HepG2 (cell line): Measurements from ENCODE around the gene AFDN. TPM values are rescaled to one million over a fixed set of nuclear protein-coding genes. Genes with fewer than 3 reads are reported as not detected.

Experiments
- CBFB ChIP-seq: sonication (generic); formaldehyde crosslinking; IDR thresholded peaks from 2 replicates; pipeline ENCODE4 v1.4.0; 2020; ENCODE audit warnings: missing genetic modification reagents
- CBX1 ChIP-seq: IDR thresholded peaks from one replicate; pipeline ENCODE4 v1.6.1; 2016; ENCODE audit warnings: antibody characterized with exemption, low read depth
- HNRNPLL ChIP-seq: fragments of 200-400 bp; formaldehyde crosslinking; IDR thresholded peaks from 2 replicates; pipeline ENCODE4 v1.6.1; 2017; ENCODE audit warnings: mild to moderate bottlenecking, low read depth, low read length; ENCODE audit not compliant: poor library complexity, severe bottlenecking
- NONO ChIP-seq, 2 experiments: fragments of 450-650 bp in 1 of 2; sonication (generic) in 1 of 2; formaldehyde crosslinking in 1 of 2; IDR thresholded peaks in 1 of 2; conservative IDR thresholded peaks in 1 of 2; 2 replicates each; pipeline versions ENCODE4 v1.6.1 to v1.8.0; 2017 to 2022; ENCODE audit warnings: mild to moderate bottlenecking in 1 of 2, missing genetic modification reagents in 1 of 2, moderate library complexity in 1 of 2
- RARA ChIP-seq: IDR thresholded peaks from 2 replicates; pipeline ENCODE4 v1.6.1; 2016; ENCODE audit warnings: missing genetic modification reagents, missing compliant biosample characterization
- SALL1 ChIP-seq: sonication (generic); formaldehyde crosslinking; IDR thresholded peaks from 2 replicates; pipeline ENCODE4 v1.8.0; 2022; ENCODE audit warnings: mild to moderate bottlenecking, missing genetic modification reagents
- SNAI1 ChIP-seq: sonication (generic); formaldehyde crosslinking; IDR thresholded peaks from 2 replicates; pipeline ENCODE4 v1.5.0; 2020; ENCODE audit warnings: mild to moderate bottlenecking, missing genetic modification reagents, borderline replicate concordance
- SRSF9 ChIP-seq: fragments of 200-400 bp; formaldehyde crosslinking; IDR thresholded peaks from 2 replicates; pipeline ENCODE4 v1.6.1; 2018; ENCODE audit warnings: borderline replicate concordance, mild to moderate bottlenecking, low read depth, low read length; ENCODE audit not compliant: insufficient read depth, poor library complexity, severe bottlenecking
- TOE1 ChIP-seq: sonication (generic); formaldehyde crosslinking; IDR thresholded peaks from 2 replicates; pipeline ENCODE4 v1.4.0; 2020; ENCODE audit warnings: mild to moderate bottlenecking, missing genetic modification reagents
- ZBTB2 ChIP-seq: sonication (generic); formaldehyde crosslinking; IDR thresholded peaks from 2 replicates; pipeline ENCODE4 v1.8.0; 2022; ENCODE audit warnings: low read depth, missing genetic modification reagents
- ZBTB49 ChIP-seq: sonication (generic); formaldehyde crosslinking; IDR thresholded peaks from 2 replicates; pipeline ENCODE4 v1.4.0; 2020; ENCODE audit warnings: missing genetic modification reagents, borderline replicate concordance
- ZBTB7A ChIP-seq: sonication (generic); formaldehyde crosslinking; IDR thresholded peaks from 2 replicates; pipeline ENCODE4 v1.8.0; 2022; ENCODE audit warnings: mild to moderate bottlenecking, missing genetic modification reagents
- ZBTB7B ChIP-seq: sonication (generic); formaldehyde crosslinking; IDR thresholded peaks from 2 replicates; pipeline ENCODE4 v1.4.0; 2020; ENCODE audit warnings: missing genetic modification reagents
- ZBTB8A ChIP-seq: sonication (generic); formaldehyde crosslinking; IDR thresholded peaks from 2 replicates; pipeline ENCODE4 v1.4.0; 2020; ENCODE audit warnings: mild to moderate bottlenecking, low read depth, missing genetic modification reagents, borderline replicate concordance
- ZFP36 ChIP-seq: fragments of 150-350 bp; IDR thresholded peaks from 2 replicates; pipeline ENCODE4 v1.6.1; 2018; ENCODE audit warnings: borderline replicate concordance, low read length, low read depth; ENCODE audit not compliant: partially characterized antibody
- ZNF207 ChIP-seq: fragments of 450-650 bp; IDR thresholded peaks from 2 replicates; pipeline ENCODE4 v1.6.1; 2016; ENCODE audit warnings: antibody characterized with exemption, borderline replicate concordance
- ZNF326 ChIP-seq: sonication (generic); formaldehyde crosslinking; IDR thresholded peaks from 2 replicates; pipeline ENCODE4 v1.4.0; 2020; ENCODE audit warnings: missing genetic modification reagents, borderline replicate concordance
- ZNF549 ChIP-seq: sonication (generic); formaldehyde crosslinking; IDR thresholded peaks from 2 replicates; pipeline ENCODE4 v1.5.0; 2020; ENCODE audit warnings: missing genetic modification reagents
- ZNF552 ChIP-seq: sonication (generic); formaldehyde crosslinking; IDR thresholded peaks from 2 replicates; pipeline ENCODE4 v1.9.0; 2022; ENCODE audit warnings: missing genetic modification reagents, mild to moderate bottlenecking, borderline replicate concordance
- ZNF713 ChIP-seq: sonication (generic); formaldehyde crosslinking; IDR thresholded peaks from 2 replicates; pipeline ENCODE4 v1.4.0; 2020; ENCODE audit warnings: mild to moderate bottlenecking, missing genetic modification reagents
- ZSCAN5A ChIP-seq: sonication (generic); formaldehyde crosslinking; IDR thresholded peaks from 2 replicates; pipeline ENCODE4 v1.8.0; 2022; ENCODE audit warnings: mild to moderate bottlenecking, missing genetic modification reagents, borderline replicate concordance
- polyA plus RNA-seq, 8 experiments: library from polyadenylated mRNA; depleted of rRNA in 3 of 8; stranded (reverse) in 7 of 8; unstranded in 1 of 8; fragments of >200 nt; fragmentation: Illumina TruSeq in 4 of 8; extraction: Trizol in 4 of 8; gene quantifications; 2 replicates each; pipeline versions ENCODE4 v1.2.1 to v1.2.3, GENCODE V29; 2011 to 2016; ENCODE audit warnings: low read depth in 4 of 8, missing spikeins in 1 of 8, mixed read lengths in 1 of 8; ENCODE audit not compliant: insufficient read depth in 1 of 8
- total RNA-seq, 5 experiments: library from RNA; depleted of rRNA; stranded (reverse); fragments of >200 nt; fragmentation: Illumina TruSeq; extraction: Trizol; gene quantifications; 2 replicates each; pipeline ENCODE4 v1.2.3, GENCODE V29; 2016; ENCODE audit warnings: low read depth in 1 of 5

The AFDN gene
- total and polyA plus RNA-seq, 2 of the 13 experiments (the other 11 are each of a cell fraction or from before 2014, with no cell fraction given): 136 to 151 TPM

- TF ChIP-seq ZBTB2 (CRISPR knock-in tag) (0 out of 2 replicates have a peak, but pooled peaks have one; percentile 30), ZFP36 (no peak), ZNF713 (CRISPR knock-in tag) (no peak), ZNF552 (CRISPR knock-in tag) (no peak; the same call in 1 of the 2 replicates), TOE1 (CRISPR knock-in tag) (no peak), SNAI1 (CRISPR knock-in tag) (no peak; the same call in 1 of the 2 replicates), CBX1 (no peak), ZBTB49 (CRISPR knock-in tag) (no peak), SALL1 (no peak; the same call in none of the 2 replicates), ZNF549 (CRISPR knock-in tag) (no peak), ZSCAN5A (no peak), ZBTB7B (CRISPR knock-in tag) (peak; percentile 24; the same call in 1 of the 2 replicates), ZBTB7A (CRISPR knock-in tag) (no peak), NONO (IDR thresholded peaks at IDR 0.05) (no peak), NONO (CRISPR knock-in tag; conservative IDR thresholded peaks at IDR 0.05) (peak; percentile 88), SRSF9 (no peak), ZNF207 (no peak), HNRNPLL (no peak), ZNF326 (no peak), ZBTB8A (CRISPR knock-in tag) (peak; percentile 99), RARA (CRISPR knock-in tag) (peak; percentile 39; the same call in 1 of the 2 replicates), CBFB (CRISPR knock-in tag) (0 out of 2 replicates have a peak, but pooled peaks have one; percentile 41)
These were observed 348 bp upstream of the AFDN start (continued) for GRCh38 chr6:167826230-167826895.
